ENCODE results near the gene UBE2I. TPM values are rescaled to one million over a fixed set of nuclear protein-coding genes. Genes with fewer than 3 reads are reported as not detected.

UBE2I gene
- 33.1 and 36.5 TPM in 2 replicates for total RNA-seq (ENCODE audit: low replicate concordance)

GRCh38 chr16:1308977-1309885 is at the start of gene UBE2I:
Gene UBE2I (plus strand): TSS chr16:1309636. CDS start chr16:1314031, 4,395 bp downstream.

GRCh38 chr16:1333149-1333812 is 23.8 kb downstream of the UBE2I start, which contains the start of gene BAIAP3:
Gene BAIAP3 (plus strand): TSS chr16:1333645. CDS start chr16:1338550, 4,905 bp downstream.

GRCh38 chr16:1351582-1352362 is 42.3 kb downstream of the UBE2I start, which contains the start of the genes GNPTG and TSR3:
Gene GNPTG (plus strand): TSS chr16:1351931. CDS start chr16:1351966, 35 bp downstream.
Gene TSR3 (minus strand): TSS chr16:1351878. CDS start chr16:1351804, 74 bp downstream.

Other genes with a start within 250 kb of the UBE2I start
- gene SSTR5, start 236.9 kb upstream of the UBE2I start, total RNA-seq (ENCODE audit: low replicate concordance): not detected in 2 replicates
- not detected in 2 replicates for gene C1QTNF8, start 213.4 kb upstream of the UBE2I start, total RNA-seq (ENCODE audit: low replicate concordance)
- 0.45 and 2.2 TPM in 2 replicates for gene CACNA1H, start 156.5 kb upstream of the UBE2I start, total RNA-seq (ENCODE audit: low replicate concordance)
- gene TPSG1, start 84.4 kb upstream of the UBE2I start, total RNA-seq (ENCODE audit: low replicate concordance): not detected in 2 replicates
- not detected in 2 replicates for gene TPSB2, start 79.5 kb upstream of the UBE2I start, total RNA-seq (ENCODE audit: low replicate concordance)
- gene TPSAB1, start 68.9 kb upstream of the UBE2I start, total RNA-seq (ENCODE audit: low replicate concordance): not detected in 2 replicates
- gene TPSD1, start 53.6 kb upstream of the UBE2I start, total RNA-seq (ENCODE audit: low replicate concordance): not detected in 2 replicates
- 0.60 TPM in 1 of 2 replicates, not detected in the other for gene BAIAP3, start 24.0 kb downstream of the UBE2I start, total RNA-seq (ENCODE audit: low replicate concordance)
- gene TSR3, start 42.2 kb downstream of the UBE2I start, total RNA-seq (ENCODE audit: low replicate concordance): 31.9 and 68.2 TPM in 2 replicates
- gene GNPTG, start 42.3 kb downstream of the UBE2I start, total RNA-seq (ENCODE audit: low replicate concordance): 32.8 and 93.4 TPM in 2 replicates
- gene UNKL, start 105.1 kb downstream of the UBE2I start, total RNA-seq (ENCODE audit: low replicate concordance): 5.3 and 9.7 TPM in 2 replicates
- gene UQCC4, start 111.1 kb downstream of the UBE2I start, total RNA-seq (ENCODE audit: low replicate concordance): 16.8 and 18.8 TPM in 2 replicates
- gene PERCC1, start 121.4 kb downstream of the UBE2I start, total RNA-seq (ENCODE audit: low replicate concordance): not detected in 2 replicates
- gene CCDC154, start 134.9 kb downstream of the UBE2I start, total RNA-seq (ENCODE audit: low replicate concordance): 0.08 and 0.70 TPM in 2 replicates
- gene CLCN7, start 165.4 kb downstream of the UBE2I start, total RNA-seq (ENCODE audit: low replicate concordance): 35.6 and 83.5 TPM in 2 replicates
- gene PTX4, start 179.3 kb downstream of the UBE2I start, total RNA-seq (ENCODE audit: low replicate concordance): not detected in 2 replicates
- 5.1 and 10.0 TPM in 2 replicates for gene TELO2, start 183.7 kb downstream of the UBE2I start, total RNA-seq (ENCODE audit: low replicate concordance)
- 19.0 and 45.4 TPM in 2 replicates for gene TMEM204, start 224.0 kb downstream of the UBE2I start, total RNA-seq (ENCODE audit: low replicate concordance)

All from smooth muscle cell of the coronary artery (primary cell).